ENCODE data around the gene PARN.

PARN gene

DNA sequence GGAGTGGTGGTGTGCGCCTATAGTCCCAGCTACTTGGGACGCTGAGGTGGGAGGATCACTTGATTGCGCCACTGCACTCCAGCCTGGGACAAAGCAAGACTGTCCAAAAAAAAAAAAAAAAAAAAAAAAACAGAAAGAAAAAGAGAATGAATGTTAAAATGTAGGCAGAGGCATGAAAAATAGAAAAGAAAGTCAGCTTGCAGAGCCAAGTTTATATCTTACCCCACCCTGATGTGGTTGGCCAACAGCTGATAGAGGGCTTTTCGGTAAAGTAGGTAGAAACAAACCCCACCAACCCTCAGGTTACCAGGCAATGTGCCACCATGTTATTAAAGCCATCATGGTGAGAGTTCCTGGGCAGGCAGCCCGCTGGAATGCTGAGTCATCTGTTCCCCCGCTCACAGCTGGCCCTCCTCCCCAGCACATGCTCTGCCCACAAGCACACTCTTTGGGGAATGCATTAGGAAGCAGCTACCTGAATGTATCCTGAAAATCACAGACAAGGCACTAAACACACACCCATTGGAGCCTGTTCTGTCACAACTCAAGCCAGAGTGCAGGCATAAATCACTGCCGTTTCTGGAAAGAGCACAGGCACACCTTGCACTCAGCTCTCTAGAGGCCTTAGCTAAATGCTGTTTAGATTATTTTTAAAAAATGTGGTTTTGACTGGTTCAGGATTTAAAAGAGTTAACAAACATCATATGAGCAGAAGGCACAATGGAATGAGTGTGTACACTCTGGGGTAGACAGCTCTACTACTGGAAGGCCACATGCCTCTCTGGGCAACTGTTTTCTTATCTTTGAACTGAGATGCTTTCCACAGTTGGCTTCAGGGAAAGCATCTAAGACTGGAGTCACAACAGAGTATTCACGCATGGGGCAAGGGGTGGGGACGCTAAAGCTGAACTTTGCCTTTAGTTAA is 128.5 kb downstream of the PARN start:
- TF ChIP-seq, protein P1, sequence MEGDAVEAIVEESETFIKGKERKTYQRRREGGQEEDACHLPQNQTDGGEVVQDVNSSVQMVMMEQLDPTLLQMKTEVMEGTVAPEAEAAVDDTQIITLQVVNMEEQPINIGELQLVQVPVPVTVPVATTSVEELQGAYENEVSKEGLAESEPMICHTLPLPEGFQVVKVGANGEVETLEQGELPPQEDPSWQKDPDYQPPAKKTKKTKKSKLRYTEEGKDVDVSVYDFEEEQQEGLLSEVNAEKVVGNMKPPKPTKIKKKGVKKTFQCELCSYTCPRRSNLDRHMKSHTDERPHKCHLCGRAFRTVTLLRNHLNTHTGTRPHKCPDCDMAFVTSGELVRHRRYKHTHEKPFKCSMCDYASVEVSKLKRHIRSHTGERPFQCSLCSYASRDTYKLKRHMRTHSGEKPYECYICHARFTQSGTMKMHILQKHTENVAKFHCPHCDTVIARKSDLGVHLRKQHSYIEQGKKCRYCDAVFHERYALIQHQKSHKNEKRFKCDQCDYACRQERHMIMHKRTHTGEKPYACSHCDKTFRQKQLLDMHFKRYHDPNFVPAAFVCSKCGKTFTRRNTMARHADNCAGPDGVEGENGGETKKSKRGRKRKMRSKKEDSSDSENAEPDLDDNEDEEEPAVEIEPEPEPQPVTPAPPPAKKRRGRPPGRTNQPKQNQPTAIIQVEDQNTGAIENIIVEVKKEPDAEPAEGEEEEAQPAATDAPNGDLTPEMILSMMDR (IDR thresholded peaks at IDR 0.05; ENCODE audit: low read length, missing control alignments), result no peak
- DNase-seq (ENCODE audit: low read depth), result peak; percentile 97
- peak overlapping the region; percentile 17 for H3K4me3 ChIP-seq (replicated peaks; ENCODE audit: low read depth, low read length)

DNA sequence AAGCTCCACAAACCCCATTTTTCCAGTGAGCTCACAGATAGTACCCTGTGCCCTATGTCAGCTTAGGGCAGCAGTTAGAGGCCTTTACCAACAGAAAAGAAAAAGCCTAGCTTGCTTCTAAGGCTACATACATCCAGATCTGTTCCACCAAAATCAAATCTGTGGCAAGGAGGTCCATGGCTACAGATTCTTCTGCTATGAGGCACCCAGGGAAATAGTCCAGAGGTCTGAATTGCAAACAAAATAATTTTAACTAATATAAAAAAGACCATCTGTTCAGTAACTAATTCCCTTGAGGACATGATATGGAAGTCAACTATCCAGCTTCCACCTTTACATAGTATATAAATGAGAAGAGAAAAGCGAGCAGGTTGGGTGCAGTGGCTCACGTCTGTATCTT is 129.3 kb downstream of the PARN start:
- no peak for DNase-seq (ENCODE audit: low read depth)
- TF ChIP-seq, protein P1 (IDR thresholded peaks at IDR 0.05; ENCODE audit: low read length, missing control alignments), result no peak
- no peak overlapping the region for H3K4me3 ChIP-seq (replicated peaks; ENCODE audit: low read depth, low read length)

DNA sequence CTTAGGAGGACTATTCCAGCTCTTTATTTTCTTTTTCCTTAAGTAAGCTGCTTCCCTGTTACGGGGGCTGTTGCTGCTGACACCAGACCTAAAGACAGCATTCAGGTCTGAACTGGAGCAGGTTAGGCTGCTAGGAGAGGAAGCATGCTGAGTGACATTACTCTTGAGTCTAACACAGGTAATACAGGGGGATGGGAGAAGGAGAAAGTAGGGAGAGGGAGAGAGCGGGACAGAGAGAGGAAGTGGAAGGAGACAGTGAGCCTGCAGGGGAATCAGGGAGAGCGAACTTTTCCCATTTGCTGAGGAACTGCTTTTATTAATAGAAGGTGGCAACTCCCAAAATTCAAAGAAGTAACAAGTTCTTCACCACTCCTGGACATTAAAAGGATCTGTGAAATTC is 130.9 kb downstream of the PARN start:
- no peak overlapping the region for H3K4me3 ChIP-seq (replicated peaks; ENCODE audit: low read depth, low read length)
- DNase-seq (ENCODE audit: low read depth), result no peak
- TF ChIP-seq, protein P1 (IDR thresholded peaks at IDR 0.05; ENCODE audit: low read length, missing control alignments), result no peak

DNA sequence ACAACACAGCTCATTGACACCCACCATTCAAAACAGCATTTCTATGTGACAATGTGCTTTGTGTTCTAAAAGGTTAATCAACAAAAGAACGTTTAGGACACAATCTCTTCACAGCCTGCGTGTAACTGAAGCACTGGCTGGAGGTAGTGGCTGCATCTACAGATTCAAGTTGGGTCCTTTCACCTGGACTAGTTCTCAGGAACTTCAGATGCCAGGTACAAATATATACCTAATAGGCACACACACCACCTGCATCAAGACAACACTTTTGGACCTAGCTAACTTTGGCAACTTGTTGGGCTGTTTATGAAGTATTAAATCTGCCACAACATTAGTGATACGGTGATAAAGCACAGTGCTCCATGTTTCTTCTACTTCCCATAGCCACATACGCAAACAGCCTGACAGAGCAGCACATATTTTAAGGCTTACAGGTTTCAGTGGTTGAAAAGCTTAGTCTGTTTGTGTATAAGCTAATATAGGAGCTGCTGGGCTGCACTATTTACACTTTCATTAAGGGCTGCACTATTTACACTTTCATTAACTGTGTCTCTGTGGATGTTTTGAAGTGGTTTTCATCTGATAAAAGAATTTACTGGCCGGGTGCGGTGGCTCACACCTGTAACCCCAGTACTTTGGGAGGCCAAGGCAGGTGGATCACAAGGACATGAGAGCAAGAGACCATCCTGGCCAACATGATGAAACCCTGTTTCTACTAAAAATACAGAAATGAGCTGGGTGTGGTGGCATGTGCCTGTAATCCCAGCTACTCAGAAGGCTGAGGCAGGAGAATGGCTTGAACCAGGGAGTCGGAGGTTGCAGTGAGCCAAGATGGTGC is 132.6 kb downstream of the PARN start:
- no peak overlapping the region for H3K4me3 ChIP-seq (replicated peaks; ENCODE audit: low read depth, low read length)
- no peak for DNase-seq (ENCODE audit: low read depth)
- TF ChIP-seq, protein P1 (IDR thresholded peaks at IDR 0.05; ENCODE audit: low read length, missing control alignments), result no peak

DNA sequence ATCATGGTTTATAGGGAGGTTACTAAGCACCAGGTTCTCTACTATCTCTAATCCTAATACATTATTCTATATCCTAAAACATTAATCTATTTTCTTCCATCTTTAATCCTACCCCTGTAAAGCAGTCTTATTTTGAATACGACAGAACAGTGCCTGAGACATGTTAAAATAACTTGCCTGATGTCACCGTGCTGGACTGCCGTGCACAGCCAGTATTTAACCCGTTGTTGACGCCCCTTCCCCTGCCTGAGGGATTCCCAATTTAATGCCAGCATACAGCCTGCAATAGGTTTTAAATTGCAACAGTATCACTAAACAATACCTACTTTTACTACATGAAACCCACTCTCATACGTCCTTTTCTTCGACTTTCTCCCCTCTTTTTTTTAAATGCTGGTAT is 133.3 kb downstream of the PARN start:
- no peak overlapping the region for H3K4me3 ChIP-seq (replicated peaks; ENCODE audit: low read depth, low read length)
- no peak for DNase-seq (ENCODE audit: low read depth)
- TF ChIP-seq, protein P1 (IDR thresholded peaks at IDR 0.05; ENCODE audit: low read length, missing control alignments), result no peak

DNA sequence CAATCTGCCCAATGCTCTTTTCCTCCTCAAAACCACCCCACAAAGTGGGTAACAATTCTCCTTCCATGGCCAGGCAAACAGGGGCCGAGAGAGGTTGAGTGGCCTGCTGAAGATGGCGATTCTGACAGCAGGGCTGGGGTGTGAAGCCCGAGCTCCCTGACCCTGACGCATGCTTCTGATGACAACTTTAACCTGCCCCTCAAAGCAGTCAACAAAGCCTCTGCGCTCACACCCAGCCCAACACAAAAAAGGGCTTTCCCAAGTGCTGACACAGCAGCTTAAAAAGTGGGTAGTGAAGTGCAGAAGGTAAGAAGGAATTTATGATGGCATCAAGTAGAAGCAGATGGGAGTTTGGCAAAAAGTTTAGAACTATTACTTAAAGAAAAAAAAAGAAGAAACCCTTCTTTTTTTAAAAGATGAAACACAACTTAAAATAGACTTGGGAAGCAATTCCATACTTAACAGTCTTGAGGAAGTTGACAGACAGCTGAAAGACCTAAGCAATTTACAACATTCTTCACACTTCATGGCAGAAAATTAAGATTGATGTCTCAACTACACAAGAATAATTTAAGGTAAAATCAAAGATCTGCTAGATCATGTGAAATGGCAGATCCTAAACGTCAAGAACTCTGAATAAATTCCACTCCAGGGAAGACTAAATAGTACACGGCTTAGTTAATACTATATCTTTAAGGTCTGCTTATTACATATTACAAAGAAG is 133.9 kb downstream of the PARN start:
- DNase-seq (ENCODE audit: low read depth), result no peak
- TF ChIP-seq, protein P1 (IDR thresholded peaks at IDR 0.05; ENCODE audit: low read length, missing control alignments), result no peak

More for the DNA sequence above, 133.9 kb downstream of the PARN start:
- H3K4me3 ChIP-seq (replicated peaks; ENCODE audit: low read depth, low read length), result no peak overlapping the region
